SJSA1 (cell line): ENCODE measurements around the gene GALNT10. TPM values are rescaled to one million over a fixed set of nuclear protein-coding genes. Genes with fewer than 3 reads are reported as not detected.

ENCODE experiments used
- DNase-seq, 2 experiments: peaks; one replicate each; pipeline ENCODE4 v3.0.0-alpha.2; 2015 to 2020; ENCODE audit warnings: low spot score in 2 of 2, low read depth in 1 of 2
- H3K27ac ChIP-seq: fragments of 250-450 bp; sonication (Bioruptor Pico); 2 replicates; pipeline ENCODE4 v1.5.1; 2020; ENCODE audit warnings: mild to moderate bottlenecking, moderate library complexity
- H3K27me3 ChIP-seq: fragments of 250-450 bp; sonication (Bioruptor Pico); replicated peaks from 2 replicates; pipeline ENCODE4 v1.5.1; 2020; ENCODE audit warnings: mild to moderate bottlenecking, moderate library complexity
- H3K36me3 ChIP-seq: fragments of 250-450 bp; sonication (Bioruptor Pico); 2 replicates; pipeline ENCODE4 v1.5.1; 2020; ENCODE audit warnings: mild to moderate bottlenecking
- H3K4me1 ChIP-seq: fragments of 250-450 bp; sonication (Bioruptor Pico); replicated peaks from 2 replicates; pipeline ENCODE4 v1.6.1; 2021; ENCODE audit warnings: mild to moderate bottlenecking
- H3K4me3 ChIP-seq: fragments of 250-450 bp; sonication (Bioruptor Pico); 2 replicates; pipeline ENCODE4 v1.5.1; 2020; ENCODE audit warnings: mild to moderate bottlenecking
- H3K9me3 ChIP-seq: fragments of 250-450 bp; sonication (Bioruptor Pico); replicated peaks from 2 replicates; pipeline ENCODE4 v1.5.1; 2020; ENCODE audit warnings: mild to moderate bottlenecking
- total RNA-seq: library from RNA; depleted of rRNA; stranded (reverse); fragments of >200 nt; shearing (Covaris generic); gene quantifications from 2 replicates; pipeline ENCODE4 v1.2.3, GENCODE V29; 2014

The GALNT10 gene
- total RNA-seq, 1 experiment from 2014 or later: 61.9 TPM

- no peak for DNase-seq
- H3K36me3 ChIP-seq: no peaks in the 10 kb centered on the region
- no peaks in the 10 kb centered on the region for H3K9me3 ChIP-seq
- H3K27me3 ChIP-seq: peaks cover 3% of the 10 kb centered on the region; the same call in 1 of the 2 replicates
- no peak overlapping the region for H3K27ac ChIP-seq
- H3K4me1 ChIP-seq: no peaks in the 10 kb centered on the region
- H3K4me3 ChIP-seq: no peak overlapping the region
Observed at GRCh38 chr5:154164249-154164581, 26.3 kb upstream of the GALNT10 start.

DNA sequence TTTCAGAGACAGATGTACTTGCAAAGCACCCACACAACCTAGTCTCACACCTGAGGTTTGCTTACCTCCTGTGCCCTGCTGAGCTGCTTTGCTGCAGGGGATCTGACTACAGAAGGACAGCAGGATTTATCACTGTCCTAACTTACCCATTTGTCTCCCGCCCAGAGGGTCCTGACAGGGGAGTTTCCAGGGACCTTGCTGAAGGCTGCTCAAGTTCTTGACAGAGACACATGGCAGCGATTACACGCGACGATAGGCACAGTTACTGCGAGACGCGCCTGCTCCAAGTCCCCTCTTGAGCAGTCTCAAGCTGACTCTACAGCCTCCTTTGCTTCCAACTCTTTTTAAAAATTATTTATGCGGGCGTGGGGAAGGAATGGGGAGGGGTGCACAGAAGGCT is 24.6 kb upstream of the GALNT10 start:
- no peak overlapping the region for H3K4me3 ChIP-seq
- H3K27ac ChIP-seq: no peak overlapping the region
- peaks cover 3% of the 10 kb centered on the region; the same call in 1 of the 2 replicates for H3K27me3 ChIP-seq
- no peaks in the 10 kb centered on the region for H3K36me3 ChIP-seq
- H3K4me1 ChIP-seq: no peaks in the 10 kb centered on the region
- no peaks in the 10 kb centered on the region for H3K9me3 ChIP-seq
- no peak for DNase-seq

GRCh38 chr5:154166901-154167791 is 23.4 kb upstream of the GALNT10 start:
- H3K27ac ChIP-seq: no peak overlapping the region
- no peaks in the 10 kb centered on the region for H3K9me3 ChIP-seq
- DNase-seq: no peak
- H3K4me3 ChIP-seq: no peak overlapping the region
- peaks cover 3% of the 10 kb centered on the region; the same call in 1 of the 2 replicates for H3K27me3 ChIP-seq
- no peaks in the 10 kb centered on the region for H3K36me3 ChIP-seq
- H3K4me1 ChIP-seq: no peaks in the 10 kb centered on the region

- H3K4me3 ChIP-seq: no peak overlapping the region
- peaks cover 3% of the 10 kb centered on the region; the same call in 1 of the 2 replicates for H3K27me3 ChIP-seq
- no peak overlapping the region for H3K27ac ChIP-seq
- no peak for DNase-seq
- H3K9me3 ChIP-seq: no peaks in the 10 kb centered on the region
- H3K4me1 ChIP-seq: no peaks in the 10 kb centered on the region
- no peaks in the 10 kb centered on the region for H3K36me3 ChIP-seq
Observed at GRCh38 chr5:154168395-154168794, 22.1 kb upstream of the GALNT10 start.

DNA sequence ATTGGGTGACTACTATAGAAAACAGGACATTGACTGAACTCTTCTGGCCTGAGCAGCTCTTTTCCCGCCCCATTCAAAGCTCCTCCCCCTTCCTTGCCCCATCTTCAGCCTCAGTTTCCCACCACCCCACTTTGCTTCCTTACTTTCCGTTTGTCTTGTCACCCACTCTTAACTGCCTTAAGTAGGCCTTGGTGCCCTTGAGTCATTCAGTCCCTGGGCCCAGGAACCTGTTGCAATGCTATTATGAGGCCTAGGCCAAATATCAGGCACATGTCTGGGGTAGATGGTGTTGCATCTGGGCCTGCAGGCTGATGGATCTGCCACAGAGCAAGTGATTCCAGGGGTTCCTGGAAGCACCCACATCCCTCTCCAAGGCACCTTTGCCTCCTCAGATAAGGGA is 17.7 kb upstream of the GALNT10 start:
- no peaks in the 10 kb centered on the region for H3K9me3 ChIP-seq
- no peaks in the 10 kb centered on the region for H3K4me1 ChIP-seq
- H3K36me3 ChIP-seq: no peaks in the 10 kb centered on the region
- H3K4me3 ChIP-seq: no peak overlapping the region
- DNase-seq: no peak
- no peak overlapping the region for H3K27ac ChIP-seq
- H3K27me3 ChIP-seq: no peaks in the 10 kb centered on the region

GRCh38 chr5:154174091-154174490 is 16.4 kb upstream of the GALNT10 start:
- H3K4me1 ChIP-seq: no peaks in the 10 kb centered on the region
- DNase-seq: no peak
- no peaks in the 10 kb centered on the region for H3K27me3 ChIP-seq

DNA sequence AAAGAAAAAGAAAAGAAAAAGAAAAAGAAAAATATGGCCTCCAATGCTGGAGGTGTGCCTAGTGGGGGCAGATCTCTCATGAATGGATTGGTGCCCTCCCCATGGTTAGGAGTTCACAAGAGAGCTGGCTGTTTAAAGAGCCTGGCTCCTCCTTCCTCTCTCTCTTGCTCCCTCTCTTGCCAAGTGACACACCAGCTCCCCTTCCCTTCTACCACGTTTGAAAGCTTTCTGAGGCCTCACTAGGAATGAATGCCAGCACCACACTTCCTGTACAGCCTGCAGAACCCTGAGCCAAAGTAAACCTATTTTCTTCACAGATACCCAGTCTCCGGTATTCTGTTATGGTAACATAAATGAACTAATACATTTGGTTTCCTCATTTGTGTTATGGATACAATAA is 14.4 kb upstream of the GALNT10 start:
- Histone ChIP-seq H3K9me3 (no peaks in the 10 kb centered on the region), H3K27ac (no peak overlapping the region), H3K4me3 (no peak overlapping the region), H3K27me3 (no peaks in the 10 kb centered on the region), H3K36me3 (no peaks in the 10 kb centered on the region), H3K4me1 (no peaks in the 10 kb centered on the region)
- DNase-seq: no peak

More at GRCh38 chr5:154174091-154174490, 16.4 kb upstream of the GALNT10 start:
- no peaks in the 10 kb centered on the region for H3K9me3 ChIP-seq
- H3K27ac ChIP-seq: no peak overlapping the region
- H3K36me3 ChIP-seq: no peaks in the 10 kb centered on the region
- H3K4me3 ChIP-seq: no peak overlapping the region

DNA sequence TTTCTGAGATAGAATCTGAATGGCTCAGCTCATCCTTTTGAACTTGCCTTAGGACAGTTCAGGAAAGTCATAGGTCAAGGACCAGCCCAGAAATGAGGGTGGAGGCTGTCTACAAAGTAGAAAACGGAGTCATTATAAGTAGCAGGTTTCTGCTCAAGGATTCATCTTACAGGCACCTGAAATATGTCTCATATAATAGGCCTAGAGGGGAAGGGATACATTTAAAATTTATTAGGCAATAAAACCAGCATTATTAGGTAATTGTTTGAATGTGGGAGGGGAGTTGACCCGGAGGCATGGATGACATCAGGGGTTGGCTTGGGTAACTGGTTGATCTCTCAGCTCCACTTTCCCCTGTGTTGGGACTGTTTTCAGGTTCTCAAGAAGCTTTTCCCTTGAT is 11.9 kb upstream of the GALNT10 start:
- no peak overlapping the region for H3K4me3 ChIP-seq
- no peak for DNase-seq
- no peak overlapping the region for H3K27ac ChIP-seq
- H3K36me3 ChIP-seq: no peaks in the 10 kb centered on the region
- no peaks in the 10 kb centered on the region for H3K4me1 ChIP-seq
- H3K9me3 ChIP-seq: no peaks in the 10 kb centered on the region
- 0 out of 2 replicates have a peak, but pooled peaks cover 2% of the 10 kb centered on the region for H3K27me3 ChIP-seq

GRCh38 chr5:154179846-154180710 is 10.5 kb upstream of the GALNT10 start:
- no peaks in the 10 kb centered on the region for H3K36me3 ChIP-seq
- H3K27me3 ChIP-seq: 0 out of 2 replicates have a peak, but pooled peaks cover 2% of the 10 kb centered on the region
- no peaks in the 10 kb centered on the region for H3K9me3 ChIP-seq
- peak; percentile 59 to 66 for DNase-seq
- no peak overlapping the region for H3K27ac ChIP-seq
- H3K4me3 ChIP-seq: no peak overlapping the region
- H3K4me1 ChIP-seq: no peaks in the 10 kb centered on the region

DNA sequence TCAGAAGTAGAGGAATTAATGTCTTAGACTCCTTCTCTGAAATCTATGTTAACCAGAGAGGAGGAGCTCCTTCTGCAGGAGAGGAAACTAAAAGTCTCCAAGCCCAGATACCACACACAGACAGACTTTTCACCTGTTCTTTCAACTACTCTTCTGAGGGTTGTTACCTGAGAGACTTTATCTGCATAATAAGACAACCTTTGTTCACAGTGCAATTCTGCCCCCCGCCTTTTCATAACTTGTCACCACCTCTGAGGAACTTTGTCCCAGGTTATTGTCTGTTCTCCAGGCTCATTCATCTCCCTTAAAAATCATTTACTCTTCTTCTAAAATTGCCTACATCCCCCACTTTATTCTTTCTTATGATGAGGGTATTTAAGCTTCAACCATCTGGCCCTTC is 9.4 kb upstream of the GALNT10 start:
- H3K4me1 ChIP-seq: no peaks in the 10 kb centered on the region
- H3K27me3 ChIP-seq: 0 out of 2 replicates have a peak, but pooled peaks cover 2% of the 10 kb centered on the region
- no peaks in the 10 kb centered on the region for H3K9me3 ChIP-seq
- no peak overlapping the region for H3K4me3 ChIP-seq
- no peak for DNase-seq
- H3K27ac ChIP-seq: no peak overlapping the region
- H3K36me3 ChIP-seq: no peaks in the 10 kb centered on the region

- H3K4me1 ChIP-seq: peaks cover 39% of the 10 kb centered on the region
- no peaks in the 10 kb centered on the region for H3K27me3 ChIP-seq
- H3K36me3 ChIP-seq: peaks cover 15% of the 10 kb centered on the region
- H3K4me3 ChIP-seq: peak overlapping the region; percentile 86
- no peak overlapping the region for H3K27ac ChIP-seq
- peaks cover 4% of the 10 kb centered on the region; the same call in 1 of the 2 replicates for H3K9me3 ChIP-seq
- no peak for DNase-seq
Observed at GRCh38 chr5:154189256-154189818, 1.2 kb upstream of the GALNT10 start.

DNA sequence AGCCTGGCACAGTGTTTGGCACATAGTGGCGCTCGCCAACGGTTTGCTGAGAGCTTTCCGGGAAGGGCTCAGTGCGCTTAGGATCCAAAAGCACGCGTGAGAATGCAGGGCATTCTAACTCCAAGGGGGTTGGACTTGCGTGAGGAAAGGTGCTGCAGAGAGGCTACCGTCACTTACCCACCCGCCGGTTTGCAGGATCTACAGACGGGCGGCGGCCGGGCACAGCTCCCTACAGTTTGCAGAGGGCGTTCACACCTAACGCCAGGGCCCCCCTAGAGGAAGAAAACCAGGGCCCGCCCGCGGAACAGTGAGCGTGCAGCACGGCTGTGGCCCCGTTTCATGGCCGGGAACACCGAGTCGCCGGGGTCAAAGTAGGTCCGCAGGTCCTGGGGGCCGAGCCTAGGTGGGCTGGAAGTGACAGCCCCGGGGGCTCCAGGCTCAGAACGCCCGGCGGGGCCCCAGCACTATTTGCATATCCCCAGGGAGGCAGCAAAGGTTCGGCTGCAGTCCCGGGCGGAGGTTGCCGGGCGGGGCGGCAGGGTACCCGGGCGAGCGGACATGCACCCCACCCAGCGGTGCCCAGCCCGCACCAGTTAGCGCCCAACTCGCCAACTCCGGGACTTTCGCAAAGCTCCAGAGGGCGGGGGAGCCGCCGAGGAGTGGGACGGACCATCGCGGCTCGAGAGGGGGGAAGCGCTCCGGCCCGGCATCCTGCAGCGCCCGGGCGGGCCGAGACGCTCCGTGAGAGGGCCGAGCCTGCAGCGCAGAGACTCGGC is 526 bp upstream of the GALNT10 start:
- peaks cover 4% of the 10 kb centered on the region; the same call in 1 of the 2 replicates for H3K9me3 ChIP-seq
- H3K27me3 ChIP-seq: no peaks in the 10 kb centered on the region
- peak; percentile 79 to 90 for DNase-seq
- peak overlapping the region; percentile 86 for H3K27ac ChIP-seq
- H3K4me3 ChIP-seq: peak overlapping the region; percentile 86
- H3K36me3 ChIP-seq: peaks cover 22% of the 10 kb centered on the region
- peaks cover 39% of the 10 kb centered on the region for H3K4me1 ChIP-seq
